HL-60 (cell line): ENCODE data around the gene SNAPC5.

Experiments
- DNase-seq, 2 experiments: peaks; one replicate each; pipeline ENCODE4 v3.0.0-alpha.2; 2010 to 2020; ENCODE audit warnings: low read depth in 1 of 2, low spot score in 1 of 2
- H3K27ac ChIP-seq: fragments of 250-450 bp; sonication (Bioruptor Pico); replicated peaks from 2 replicates; pipeline ENCODE4 v1.5.1; 2020; ENCODE audit warnings: mild to moderate bottlenecking, moderate library complexity
- H3K27me3 ChIP-seq: fragments of 250-450 bp; sonication (Bioruptor Pico); 2 replicates; pipeline ENCODE4 v1.5.1; 2021; ENCODE audit warnings: mild to moderate bottlenecking, moderate library complexity; ENCODE audit not compliant: insufficient read depth, poor library complexity, severe bottlenecking
- H3K4me3 ChIP-seq: replicated peaks from 2 replicates; pipeline ENCODE4 v1.5.1; 2011; ENCODE audit warnings: mild to moderate bottlenecking, control low read depth, low read length; ENCODE audit not compliant: insufficient read depth
- GABPA ChIP-seq: IDR thresholded peaks from 2 replicates; pipeline ENCODE4 v1.6.1; 2012; ENCODE audit warnings: low read depth
- POLR2AphosphoS5 ChIP-seq: IDR thresholded peaks from 2 replicates; pipeline ENCODE4 v1.6.1; 2012; ENCODE audit warnings: low read depth
- REST ChIP-seq: IDR thresholded peaks from 2 replicates; pipeline ENCODE4 v1.6.1; 2012; ENCODE audit warnings: low read depth; ENCODE audit not compliant: insufficient replicate concordance
- SPI1 ChIP-seq: IDR thresholded peaks from 2 replicates; pipeline ENCODE4 v1.6.1; 2012; ENCODE audit warnings: low read depth, mild to moderate bottlenecking, borderline replicate concordance
- TF ChIP-seq, protein P1 (sequence below): IDR thresholded peaks from one replicate; pipeline ENCODE4 v1.5.1; 2011; ENCODE audit warnings: low read length, control low read depth, inconsistent platforms; ENCODE audit not compliant: insufficient read depth

Gene SNAPC5

GRCh38 chr15:66515901-66516322 is 18.4 kb upstream of the SNAPC5 start:
- DNase-seq, result no peak
- Histone ChIP-seq H3K27me3 (no peaks in the 10 kb centered on the region), H3K27ac (no peak overlapping the region), H3K4me3 (no peak overlapping the region)
- no peak for TF ChIP-seq POLR2AphosphoS5
- TF ChIP-seq REST, result no peak
- TF ChIP-seq SPI1, result no peak
- TF ChIP-seq GABPA, result no peak
- TF ChIP-seq, protein P1, sequence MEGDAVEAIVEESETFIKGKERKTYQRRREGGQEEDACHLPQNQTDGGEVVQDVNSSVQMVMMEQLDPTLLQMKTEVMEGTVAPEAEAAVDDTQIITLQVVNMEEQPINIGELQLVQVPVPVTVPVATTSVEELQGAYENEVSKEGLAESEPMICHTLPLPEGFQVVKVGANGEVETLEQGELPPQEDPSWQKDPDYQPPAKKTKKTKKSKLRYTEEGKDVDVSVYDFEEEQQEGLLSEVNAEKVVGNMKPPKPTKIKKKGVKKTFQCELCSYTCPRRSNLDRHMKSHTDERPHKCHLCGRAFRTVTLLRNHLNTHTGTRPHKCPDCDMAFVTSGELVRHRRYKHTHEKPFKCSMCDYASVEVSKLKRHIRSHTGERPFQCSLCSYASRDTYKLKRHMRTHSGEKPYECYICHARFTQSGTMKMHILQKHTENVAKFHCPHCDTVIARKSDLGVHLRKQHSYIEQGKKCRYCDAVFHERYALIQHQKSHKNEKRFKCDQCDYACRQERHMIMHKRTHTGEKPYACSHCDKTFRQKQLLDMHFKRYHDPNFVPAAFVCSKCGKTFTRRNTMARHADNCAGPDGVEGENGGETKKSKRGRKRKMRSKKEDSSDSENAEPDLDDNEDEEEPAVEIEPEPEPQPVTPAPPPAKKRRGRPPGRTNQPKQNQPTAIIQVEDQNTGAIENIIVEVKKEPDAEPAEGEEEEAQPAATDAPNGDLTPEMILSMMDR, result no peak

DNA sequence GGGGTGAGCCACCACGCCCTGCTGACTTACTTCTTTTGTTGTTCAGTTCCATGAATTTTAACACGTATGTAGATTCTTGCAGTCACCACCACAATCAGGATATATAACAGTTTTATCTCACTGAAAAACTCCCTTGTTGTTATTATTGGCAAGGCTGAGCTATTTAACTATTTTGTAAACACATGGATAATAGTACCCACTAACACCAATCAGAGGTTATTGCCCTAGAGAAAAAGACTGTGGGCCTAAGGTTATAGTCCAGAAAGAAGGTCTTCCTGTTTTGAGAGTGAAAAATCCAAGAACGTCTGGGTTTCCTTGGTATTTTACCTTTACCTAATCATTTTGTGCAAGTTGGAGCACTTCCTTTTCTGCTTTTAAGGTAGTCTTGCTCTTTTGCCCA is 17.0 kb upstream of the SNAPC5 start:
- TF ChIP-seq GABPA (no peak), SPI1 (no peak), REST (no peak)
- H3K4me3 ChIP-seq, result no peak overlapping the region
- no peak overlapping the region for H3K27ac ChIP-seq
- no peaks in the 10 kb centered on the region for H3K27me3 ChIP-seq
- DNase-seq, result no peak

DNA sequence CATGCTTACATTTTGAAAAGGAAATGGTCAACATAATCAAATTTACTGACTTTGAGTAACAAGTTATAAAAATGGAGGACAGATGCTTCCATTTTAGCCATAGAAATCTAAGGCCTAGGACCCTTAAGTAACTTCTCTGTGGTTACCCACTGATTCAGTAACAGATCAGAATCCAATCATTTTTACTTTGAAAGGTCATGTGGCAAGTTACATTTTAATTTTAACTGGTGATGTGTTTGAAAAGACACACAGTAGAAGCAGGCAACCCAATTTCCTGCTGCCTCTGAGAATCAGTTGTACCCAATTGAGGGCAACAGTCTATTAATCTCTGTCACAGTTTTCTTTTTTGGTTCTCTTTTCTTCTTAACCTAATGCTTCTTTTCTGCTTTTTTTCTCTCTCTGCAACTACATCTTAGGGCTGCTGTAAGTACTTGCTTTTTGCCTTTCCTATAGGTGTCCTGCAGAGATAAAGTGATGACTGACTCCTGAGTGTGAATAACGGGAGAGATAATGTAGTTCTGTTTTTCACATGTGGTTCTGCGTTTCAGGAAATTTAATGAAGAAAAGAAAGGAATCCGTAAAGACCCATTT is 10.8 kb upstream of the SNAPC5 start:
- no peak for TF ChIP-seq SPI1
- TF ChIP-seq REST, result no peak
- TF ChIP-seq GABPA, result no peak
- no peak for TF ChIP-seq POLR2AphosphoS5
- TF ChIP-seq, protein P1, result no peak
- DNase-seq, result no peak

More for the DNA sequence above, 10.8 kb upstream of the SNAPC5 start:
- H3K4me3 ChIP-seq, result no peak overlapping the region
- no peaks in the 10 kb centered on the region for H3K27me3 ChIP-seq
- no peak overlapping the region for H3K27ac ChIP-seq
